Mammary epithelial cell (primary cell): ENCODE results near the gene CAMKV.

ENCODE experiments used
- CTCF ChIP-seq, 2 donors: IDR thresholded peaks in 1 of 2; conservative IDR thresholded peaks in 1 of 2; 2 replicates each; pipeline ENCODE4 v1.5.1; 2011 to 2012; ENCODE audit warnings: inconsistent platforms in 2 of 2, low read length in 2 of 2, mild to moderate bottlenecking in 2 of 2, control low read depth in 1 of 2, low read depth in 1 of 2; ENCODE audit not compliant: insufficient read depth in 1 of 2; ENCODE audit errors: extremely low read depth in 1 of 2
- EZH2 ChIP-seq: IDR thresholded peaks from 2 replicates; pipeline ENCODE4 v1.6.1; 2012; ENCODE audit warnings: low read length, inconsistent platforms, borderline replicate concordance

- TF ChIP-seq CTCF (conservative IDR thresholded peaks at IDR 0.05 in 1 of 2, IDR thresholded peaks at IDR 0.05 in 1 of 2; ENCODE audit: extremely low read depth in 1 of 2, insufficient read depth in 1 of 2, low read depth in 1 of 2, low read length in 2 of 2) (no peak), EZH2 (no peak)
These were observed 34.0 kb upstream of the CAMKV start, which contains the start of gene MST1R for GRCh38 chr3:49903451-49904424.
